Ascending aorta (tissue), 2 donors: Measurements from ENCODE around the gene MRPS31. TPM values are rescaled to one million over a fixed set of nuclear protein-coding genes. Genes with fewer than 3 reads are reported as not detected.
A peak's percentile ranks its signal among the peaks of the same experiment; 100 is the strongest.

Source experiments
- DNase-seq, 2 donors: peaks; one replicate each; pipeline ENCODE4 v3.0.0-alpha.2; 2019; ENCODE audit warnings: low spot score in 2 of 2
- H3K27ac ChIP-seq, 2 donors: fragments of 200-600 bp; sonication (generic); one replicate each; pipeline ENCODE4 v1.5.1; 2016 to 2017; ENCODE audit warnings: mild to moderate bottlenecking in 1 of 2
- H3K27me3 ChIP-seq: fragments of 200-600 bp; sonication (generic); one replicate; pipeline ENCODE4 v1.5.1; 2017
- H3K36me3 ChIP-seq, 2 donors: fragments of 200-600 bp; sonication (generic); one replicate each; pipeline ENCODE4 v1.5.1; 2016
- H3K4me1 ChIP-seq, 2 donors: fragments of 200-600 bp; sonication (generic); one replicate each; pipeline ENCODE4 v1.5.1; 2016 to 2017; ENCODE audit warnings: mild to moderate bottlenecking in 1 of 2
- H3K4me3 ChIP-seq, 2 donors: fragments of 200-600 bp; sonication (generic); one replicate each; pipeline ENCODE4 v1.5.1; 2016 to 2017; ENCODE audit warnings: mild to moderate bottlenecking in 1 of 2
- H3K9me3 ChIP-seq, 2 donors: fragments of 200-600 bp; sonication (generic); one replicate each; pipeline ENCODE4 v1.5.1; 2016
- CTCF ChIP-seq, 3 experiments: fragments of 200-600 bp in 2 of 3; fragments of 450-650 bp in 1 of 3; sonication (generic) in 2 of 3; IDR thresholded peaks; one replicate each; pipeline ENCODE4 v1.5.1; 2016 to 2019; ENCODE audit warnings: antibody characterized with exemption in 3 of 3, mild to moderate bottlenecking in 1 of 3, moderate library complexity in 1 of 3
- intact Hi-C: fragments of 100-400 bp; cut with DNase I; formaldehyde crosslinking; loops from one replicate; pipeline ENCODE4 v1.15.1; 2023
- total RNA-seq: library from RNA; depleted of rRNA; stranded (reverse); fragments of >200 nt; gene quantifications from one replicate; pipeline ENCODE4 v1.1.0, GENCODE V29; 2016

Gene MRPS31
- total RNA-seq, 1 donor from 2014 or later: 22.8 TPM

- H3K36me3 ChIP-seq: peaks cover 7 to 24% of the 10 kb centered on the region in 2 donors
- no peak for TF ChIP-seq CTCF (IDR thresholded peaks at IDR 0.05)
These were observed 23.7 kb upstream of the MRPS31 start for GRCh38 chr13:40794414-40795368.

DNA sequence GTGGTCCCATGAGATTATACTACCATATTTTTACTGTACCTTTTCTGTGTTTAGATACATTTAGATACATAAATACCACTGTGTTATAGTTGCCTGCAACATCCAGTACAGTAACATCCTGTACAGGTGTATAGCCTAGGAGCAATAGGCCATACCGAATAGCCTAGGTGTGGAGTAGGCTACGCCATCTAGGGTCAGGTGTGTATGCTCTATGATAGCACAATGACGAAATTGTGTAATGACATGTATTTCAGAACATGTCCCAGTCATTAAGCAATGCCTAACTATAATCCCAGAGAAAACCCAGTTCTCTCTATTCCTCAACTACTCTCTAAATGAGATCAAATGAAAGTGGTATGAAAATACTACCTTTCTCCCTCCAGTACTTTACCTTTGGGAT, 22.3 kb upstream of the MRPS31 start:
- intact Hi-C loops: loop anchor here (5.0 kb wide), 1 partner anchor 279 kb away; no protein-coding TSS in a partner anchor
- H3K27me3 ChIP-seq: no peaks in the 10 kb centered on the region
- H3K36me3 ChIP-seq: peaks cover 0 to 13% of the 10 kb centered on the region in 2 donors
- no peak for DNase-seq
- H3K4me1 ChIP-seq: no peaks in the 10 kb centered on the region
- H3K27ac ChIP-seq: no peak overlapping the region
- H3K4me3 ChIP-seq: no peak overlapping the region
- H3K9me3 ChIP-seq: no peaks in the 10 kb centered on the region
- TF ChIP-seq CTCF (IDR thresholded peaks at IDR 0.05): no peak

More at GRCh38 chr13:40794414-40795368, 23.7 kb upstream of the MRPS31 start:
- no peak for DNase-seq
- Histone ChIP-seq H3K27ac (no peak overlapping the region), H3K27me3 (no peaks in the 10 kb centered on the region), H3K4me1 (no peaks in the 10 kb centered on the region), H3K4me3 (no peak overlapping the region), H3K9me3 (no peaks in the 10 kb centered on the region)
- intact Hi-C loops: loop anchor here (5.0 kb wide), 1 partner anchor 278 kb away; no protein-coding TSS in a partner anchor

DNA sequence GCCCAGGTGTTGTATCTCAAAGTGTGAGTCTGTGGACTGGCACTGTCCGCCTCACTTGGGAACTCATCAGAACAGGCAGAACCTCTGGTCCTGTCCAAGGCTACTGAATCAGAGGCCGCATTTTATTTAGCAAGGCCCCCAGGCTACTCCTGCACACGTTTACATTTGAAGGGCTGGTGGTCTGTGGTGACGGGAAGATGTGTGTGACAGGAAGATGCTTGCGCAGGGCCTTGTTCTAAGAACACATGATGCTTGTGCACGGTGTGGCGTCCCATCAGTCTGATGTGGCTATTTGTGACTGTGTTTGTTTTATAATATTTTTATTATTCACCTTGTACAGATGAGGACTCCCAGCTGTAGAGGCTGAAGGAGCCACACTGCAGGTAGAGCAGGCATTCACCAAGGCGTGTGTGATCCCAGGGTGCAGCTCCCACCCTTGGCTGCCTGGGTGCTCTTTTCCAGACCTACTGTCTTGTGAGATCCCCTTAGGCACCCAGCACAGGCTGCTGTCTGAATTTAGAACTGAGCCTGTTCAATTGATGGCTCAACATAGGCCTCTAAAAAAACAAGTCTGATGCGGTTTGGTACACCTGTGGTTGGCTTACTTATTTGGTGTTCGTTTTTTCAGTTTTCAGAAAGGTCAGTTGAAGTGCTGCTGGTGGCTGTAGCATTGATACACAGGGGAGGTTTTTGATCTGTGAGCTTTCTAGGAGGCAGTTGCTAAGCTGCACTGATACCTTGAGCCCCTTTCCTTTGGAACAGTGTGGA, 21.5 kb upstream of the MRPS31 start:
- Histone ChIP-seq H3K4me1 (no peaks in the 10 kb centered on the region), H3K27ac (no peak overlapping the region), H3K9me3 (no peaks in the 10 kb centered on the region), H3K27me3 (no peaks in the 10 kb centered on the region), H3K36me3 (peaks cover 0 to 12% of the 10 kb centered on the region in 2 donors), H3K4me3 (no peak overlapping the region)
- TF ChIP-seq CTCF (IDR thresholded peaks at IDR 0.05): no peak
- intact Hi-C loops: loop anchor here (5.0 kb wide), 1 partner anchor 280 kb away; no protein-coding TSS in a partner anchor
- DNase-seq: no peak

GRCh38 chr13:40790154-40790616, 19.2 kb upstream of the MRPS31 start:
- TF ChIP-seq CTCF (IDR thresholded peaks at IDR 0.05): no peak
- Histone ChIP-seq H3K27me3 (no peaks in the 10 kb centered on the region), H3K27ac (peak overlapping the region; percentile 71 to 74), H3K36me3 (peaks cover 0 to 12% of the 10 kb centered on the region in 2 donors), H3K4me1 (no peaks in the 10 kb centered on the region), H3K9me3 (no peaks in the 10 kb centered on the region), H3K4me3 (peak overlapping the region; percentile 76 to 79)
- DNase-seq: no peak
- intact Hi-C loops: loop anchor here (5.0 kb wide), 1 partner anchor 282 kb away; no protein-coding TSS in a partner anchor
